Activated CD4-positive, alpha-beta memory T cell treated with anti-CD3 and anti-CD28 coated beads, Interleukin-2, amount 10 ng/mL, durations not matched to agents 7 days and 5 days (primary cell): ENCODE measurements around the gene KCNH6. TPM values are rescaled to one million over a fixed set of nuclear protein-coding genes. Genes with fewer than 3 reads are reported as not detected.

Source experiments
- CTCF ChIA-PET: fragments of 350-600 bp; sonication (Branson Sonifier 250); formaldehyde crosslinking; loops from one replicate; lab custom pipeline; 2021; ENCODE audit warnings: antibody characterized with exemption, inconsistent platforms; lab: Charles Lee
- POLR2A ChIA-PET: fragments of 350-600 bp; sonication (Branson Sonifier 250); formaldehyde crosslinking; loops from one replicate; lab custom pipeline; 2021; ENCODE audit warnings: antibody characterized with exemption; lab: Charles Lee
- DNase-seq: peaks from one replicate; pipeline ENCODE4 v3.0.0-alpha.2; 2020
- H3K27ac Mint-ChIP-seq: one replicate; pipeline ENCODE4 v1.8.0; 2021; ENCODE audit warnings: mild to moderate bottlenecking, mixed read lengths
- H3K27me3 Mint-ChIP-seq: one replicate; pipeline ENCODE4 v1.8.0; 2021; ENCODE audit warnings: mixed read lengths
- H3K36me3 Mint-ChIP-seq: one replicate; pipeline ENCODE4 v1.8.0; 2021; ENCODE audit warnings: low read depth, mixed read lengths
- H3K4me1 Mint-ChIP-seq: one replicate; pipeline ENCODE4 v1.8.0; 2021; ENCODE audit warnings: mixed read lengths
- H3K4me3 Mint-ChIP-seq: one replicate; pipeline ENCODE4 v1.8.0; 2021; ENCODE audit warnings: mild to moderate bottlenecking, mixed read lengths
- H3K9me3 Mint-ChIP-seq: one replicate; pipeline ENCODE4 v1.8.0; 2021; ENCODE audit warnings: mixed read lengths
- total RNA-seq, 2 experiments: library from RNA; stranded (reverse); gene quantifications; one replicate each; pipeline ENCODE4 v1.2.3, GENCODE V29; 2021

Gene KCNH6
- total RNA-seq, 2 experiments from 2014 or later: not detected

- Mint-ChIP-seq H3K36me3 (no peaks in the 10 kb centered on the region), H3K9me3 (no peaks in the 10 kb centered on the region), H3K27me3 (no peaks in the 10 kb centered on the region), H3K4me3 (no peak overlapping the region), H3K27ac (no peak overlapping the region), H3K4me1 (peaks cover 22% of the 10 kb centered on the region)
- ChIA-PET CTCF (no interaction called here), POLR2A (interaction anchor here (2.0 kb wide), 1 partner anchor 17 kb away, joined by 8 read pairs; no protein-coding TSS in a partner anchor)
- DNase-seq: no peak
These were observed 45.4 kb downstream of the KCNH6 start for GRCh38 chr17:63568563-63568962.

- Mint-ChIP-seq H3K36me3 (peaks cover 5% of the 10 kb centered on the region), H3K27me3 (no peaks in the 10 kb centered on the region), H3K27ac (no peak overlapping the region), H3K4me3 (no peak overlapping the region), H3K4me1 (peaks cover 18% of the 10 kb centered on the region), H3K9me3 (no peaks in the 10 kb centered on the region)
- ChIA-PET POLR2A (interaction anchor here (0.9 kb wide), 1 partner anchor 25 kb away, joined by 3 read pairs; no protein-coding TSS in a partner anchor), CTCF (interaction anchor here (0.9 to 2.0 kb wide), 3 partner anchors 20 to 46 kb away, joined by 3 to 4 read pairs (median 3); no protein-coding TSS in a partner anchor)
- DNase-seq: no peak
These were observed 48.6 kb downstream of the KCNH6 start for GRCh38 chr17:63571632-63572310.

- ChIA-PET POLR2A (no interaction called here), CTCF (no interaction called here)
- no peak overlapping the region for H3K4me3 Mint-ChIP-seq
- no peak overlapping the region for H3K27ac Mint-ChIP-seq
- peaks cover 5% of the 10 kb centered on the region for H3K36me3 Mint-ChIP-seq
- H3K9me3 Mint-ChIP-seq: no peaks in the 10 kb centered on the region
- no peak for DNase-seq
- no peaks in the 10 kb centered on the region for H3K27me3 Mint-ChIP-seq
- H3K4me1 Mint-ChIP-seq: peaks cover 21% of the 10 kb centered on the region
These were observed 50.5 kb downstream of the KCNH6 start for GRCh38 chr17:63573634-63574033.

- no peaks in the 10 kb centered on the region for H3K9me3 Mint-ChIP-seq
- no peaks in the 10 kb centered on the region for H3K27me3 Mint-ChIP-seq
- DNase-seq: no peak
- CTCF ChIA-PET: interaction anchor here (1.7 kb wide), 1 partner anchor 34 kb away, joined by 5 read pairs; no protein-coding TSS in a partner anchor
- POLR2A ChIA-PET: interaction anchor here (1.1 kb wide), 1 partner anchor 28 kb away, joined by 3 read pairs; the partner anchor contains the start of gene DCAF7
- no peak overlapping the region for H3K27ac Mint-ChIP-seq
- H3K4me3 Mint-ChIP-seq: no peak overlapping the region
- peaks cover 3% of the 10 kb centered on the region for H3K4me1 Mint-ChIP-seq
- peaks cover 43% of the 10 kb centered on the region for H3K36me3 Mint-ChIP-seq
These were observed 55.0 kb downstream of the KCNH6 start for GRCh38 chr17:63578027-63578768.

GRCh38 chr17:63578769-63579111 is 55.6 kb downstream of the KCNH6 start:
- no peak overlapping the region for H3K27ac Mint-ChIP-seq
- CTCF ChIA-PET: interaction anchor here (1.7 kb wide), 1 partner anchor 34 kb away, joined by 5 read pairs; no protein-coding TSS in a partner anchor

GRCh38 chr17:63579633-63580032 is 56.5 kb downstream of the KCNH6 start:
- Mint-ChIP-seq H3K27ac (no peak overlapping the region), H3K4me1 (peaks cover 6% of the 10 kb centered on the region), H3K27me3 (no peaks in the 10 kb centered on the region), H3K36me3 (peaks cover 48% of the 10 kb centered on the region), H3K4me3 (no peak overlapping the region), H3K9me3 (no peaks in the 10 kb centered on the region)
- ChIA-PET CTCF (interaction anchor here (0.6 to 1.7 kb wide), 2 partner anchors 33 to 130 kb away, joined by 5 read pairs; no protein-coding TSS in a partner anchor), POLR2A (interaction anchor here (1.1 kb wide), 1 partner anchor 29 kb away, joined by 3 read pairs; the partner anchor contains the start of gene DCAF7)
- no peak for DNase-seq

More at GRCh38 chr17:63578769-63579111, 55.6 kb downstream of the KCNH6 start:
- POLR2A ChIA-PET: interaction anchor here (1.1 kb wide), 1 partner anchor 28 kb away, joined by 3 read pairs; the partner anchor contains the start of gene DCAF7
- Mint-ChIP-seq H3K27me3 (no peaks in the 10 kb centered on the region), H3K4me3 (no peak overlapping the region), H3K36me3 (peaks cover 48% of the 10 kb centered on the region), H3K4me1 (peaks cover 3% of the 10 kb centered on the region), H3K9me3 (no peaks in the 10 kb centered on the region)
- no peak for DNase-seq

GRCh38 chr17:63587770-63588169 is 64.6 kb downstream of the KCNH6 start:
- ChIA-PET CTCF (interaction anchor here (0.7 kb wide), 1 partner anchor 80 kb away, joined by 3 read pairs; no protein-coding TSS in a partner anchor), POLR2A (no interaction called here)
- H3K4me3 Mint-ChIP-seq: no peak overlapping the region
- H3K4me1 Mint-ChIP-seq: peaks cover 19% of the 10 kb centered on the region
- peaks cover 76% of the 10 kb centered on the region for H3K36me3 Mint-ChIP-seq
- no peaks in the 10 kb centered on the region for H3K9me3 Mint-ChIP-seq
- DNase-seq: no peak
- H3K27me3 Mint-ChIP-seq: no peaks in the 10 kb centered on the region
- no peak overlapping the region for H3K27ac Mint-ChIP-seq

GRCh38 chr17:63588797-63589196 is 65.6 kb downstream of the KCNH6 start:
- no peak for DNase-seq
- ChIA-PET CTCF (no interaction called here), POLR2A (no interaction called here)
- H3K27me3 Mint-ChIP-seq: no peaks in the 10 kb centered on the region
- peaks cover 71% of the 10 kb centered on the region for H3K36me3 Mint-ChIP-seq
- no peak overlapping the region for H3K27ac Mint-ChIP-seq
- H3K9me3 Mint-ChIP-seq: no peaks in the 10 kb centered on the region
- H3K4me3 Mint-ChIP-seq: no peak overlapping the region
- H3K4me1 Mint-ChIP-seq: peaks cover 18% of the 10 kb centered on the region

GRCh38 chr17:63589646-63590045 is 66.5 kb downstream of the KCNH6 start:
- H3K9me3 Mint-ChIP-seq: no peaks in the 10 kb centered on the region
- POLR2A ChIA-PET: interaction anchor here (1.4 kb wide), 1 partner anchor 39 kb away, joined by 4 read pairs; the partner anchor contains the start of gene DCAF7
- H3K4me1 Mint-ChIP-seq: peaks cover 16% of the 10 kb centered on the region
- peaks cover 69% of the 10 kb centered on the region for H3K36me3 Mint-ChIP-seq
- no peak overlapping the region for H3K27ac Mint-ChIP-seq
- no peaks in the 10 kb centered on the region for H3K27me3 Mint-ChIP-seq
- H3K4me3 Mint-ChIP-seq: no peak overlapping the region
- CTCF ChIA-PET: no interaction called here
- no peak for DNase-seq

- no peaks in the 10 kb centered on the region for H3K9me3 Mint-ChIP-seq
- CTCF ChIA-PET: interaction anchor here (1.5 kb wide), 1 partner anchor 19 kb away, joined by 4 read pairs; no protein-coding TSS in a partner anchor
- peaks cover 22% of the 10 kb centered on the region for H3K4me1 Mint-ChIP-seq
- H3K4me3 Mint-ChIP-seq: no peak overlapping the region
- POLR2A ChIA-PET: interaction anchor here (0.8 kb wide), 1 partner anchor 43 kb away, joined by 4 read pairs; the partner anchor contains the start of gene DCAF7
- DNase-seq: no peak
- H3K27me3 Mint-ChIP-seq: no peaks in the 10 kb centered on the region
- no peak overlapping the region for H3K27ac Mint-ChIP-seq
- H3K36me3 Mint-ChIP-seq: peaks cover 52% of the 10 kb centered on the region
These were observed 69.6 kb downstream of the KCNH6 start for GRCh38 chr17:63592797-63593196.

- Mint-ChIP-seq H3K36me3 (peaks cover 32% of the 10 kb centered on the region), H3K27me3 (no peaks in the 10 kb centered on the region), H3K4me1 (peaks cover 36% of the 10 kb centered on the region), H3K4me3 (no peak overlapping the region), H3K9me3 (no peaks in the 10 kb centered on the region), H3K27ac (no peak overlapping the region)
- ChIA-PET POLR2A (no interaction called here), CTCF (no interaction called here)
- no peak for DNase-seq
These were observed 72.0 kb downstream of the KCNH6 start for GRCh38 chr17:63595132-63595531.
